Measurements from ENCODE around the gene DLL3.

DNA sequence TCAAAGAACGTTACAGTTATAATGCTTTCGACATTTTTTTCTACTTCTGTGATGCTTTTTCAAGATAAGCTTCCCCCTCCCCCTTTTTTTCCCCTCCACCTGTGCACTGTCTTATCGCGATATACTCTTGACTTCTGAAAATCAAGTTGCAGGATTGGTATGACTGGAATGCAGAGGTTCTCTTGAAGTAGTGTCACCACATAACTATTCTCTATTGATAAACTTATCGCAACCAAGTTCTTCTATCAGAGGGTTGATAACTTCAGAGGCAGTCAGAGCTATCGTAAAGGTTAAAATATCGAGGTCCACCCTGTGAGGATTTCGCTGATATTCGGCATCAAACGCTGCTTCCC, 40.4 kb downstream of the DLL3 start:
- TF ChIP-seq POLR2A (IDR thresholded peaks at IDR 0.05): no peak
- TF ChIP-seq CTCF (IDR thresholded peaks at IDR 0.05): no peak
